GM12875 (cell line): ENCODE data around the gene RASSF5.

Experiments
- H3K4me3 ChIP-seq: one replicate; pipeline ENCODE4 v1.5.1; 2011; ENCODE audit warnings: low read depth, low read length, control low read depth
- CTCF ChIP-seq: IDR thresholded peaks from 2 replicates; pipeline ENCODE4 v1.5.1; 2011; ENCODE audit warnings: low read depth, mild to moderate bottlenecking, control low read depth, inconsistent platforms, low read length, moderate library complexity, borderline replicate concordance; ENCODE audit not compliant: insufficient read depth

The RASSF5 gene

GRCh38 chr1:206507284-206508129 is at the start of gene RASSF5:
Gene RASSF5, plus strand, starts transcription at chr1:206507531. Its CDS starts 72 bp downstream, at chr1:206507603.
- TF ChIP-seq CTCF, result no peak
- peak within 1 kb of the TSS; percentile 54 for H3K4me3 ChIP-seq

- no peak overlapping the region for H3K4me3 ChIP-seq
- no peak for TF ChIP-seq CTCF
Measured at GRCh38 chr1:206459703-206460102, 47.6 kb upstream of the RASSF5 start.

- H3K4me3 ChIP-seq, result no peak overlapping the region
- no peak for TF ChIP-seq CTCF
Measured at GRCh38 chr1:206460836-206461426, 46.4 kb upstream of the RASSF5 start.

GRCh38 chr1:206461602-206462455 is 45.5 kb upstream of the RASSF5 start:
- H3K4me3 ChIP-seq, result no peak overlapping the region
- TF ChIP-seq CTCF, result peak; percentile 75

GRCh38 chr1:206463137-206463536 is 44.2 kb upstream of the RASSF5 start:
- no peak overlapping the region for H3K4me3 ChIP-seq

GRCh38 chr1:206463911-206464310 is 43.4 kb upstream of the RASSF5 start:
- no peak overlapping the region for H3K4me3 ChIP-seq
- no peak for TF ChIP-seq CTCF

More at GRCh38 chr1:206463137-206463536, 44.2 kb upstream of the RASSF5 start:
- no peak for TF ChIP-seq CTCF
